GM21447 (cell line): ENCODE measurements around the gene SPATS1.

Experiments used
- ATAC-seq: cut with Tn5 transposase; IDR thresholded peaks from one replicate; pipeline ENCODE4 v1.9.1; 2021; ENCODE audit not compliant: unreplicated experiment

The SPATS1 gene

DNA sequence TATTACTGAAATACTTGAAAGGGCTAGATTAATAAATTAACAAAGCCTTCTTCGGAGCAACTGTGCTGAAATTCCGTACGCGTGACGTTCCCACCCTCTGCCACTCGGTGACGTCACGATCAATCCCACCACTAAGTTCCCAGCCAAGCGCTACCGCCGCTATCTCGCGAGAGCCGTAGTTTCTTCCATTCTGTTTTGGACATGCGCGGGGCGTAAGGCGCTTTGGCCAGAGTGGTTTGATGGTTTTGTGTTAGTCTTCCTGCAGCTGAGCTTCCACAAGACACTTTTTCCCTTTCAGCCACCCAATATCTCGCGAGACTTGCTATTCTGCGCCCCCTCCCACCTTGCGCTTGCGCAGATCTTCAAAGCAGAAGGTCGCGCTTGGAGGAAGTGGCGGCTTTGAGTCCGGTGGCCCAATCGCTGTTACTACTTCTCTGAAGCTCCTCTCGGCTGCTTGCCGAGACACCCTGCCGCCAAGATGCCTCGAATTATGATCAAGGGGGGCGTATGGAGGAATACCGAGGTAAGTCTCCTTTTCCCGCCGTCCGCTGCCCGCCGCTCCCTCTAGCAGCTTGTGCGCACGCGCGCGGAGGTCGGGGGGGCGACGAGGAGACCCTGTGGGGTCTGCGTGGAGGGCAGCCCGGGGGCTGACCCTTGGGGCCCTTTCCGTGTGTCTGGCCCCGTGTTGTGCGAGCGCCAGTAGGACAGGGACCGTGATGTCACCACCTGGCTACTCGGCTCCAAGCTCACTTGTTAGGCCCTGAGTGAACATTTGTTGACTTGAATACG, 45.1 kb downstream of the SPATS1 start, which contains the start of gene CDC5L:
Gene CDC5L, plus strand, starts transcription at position 361 of the 789 bp plus-strand sequence. Its CDS starts 118 bp downstream, at position 479.
- peak; percentile 93 for ATAC-seq

DNA sequence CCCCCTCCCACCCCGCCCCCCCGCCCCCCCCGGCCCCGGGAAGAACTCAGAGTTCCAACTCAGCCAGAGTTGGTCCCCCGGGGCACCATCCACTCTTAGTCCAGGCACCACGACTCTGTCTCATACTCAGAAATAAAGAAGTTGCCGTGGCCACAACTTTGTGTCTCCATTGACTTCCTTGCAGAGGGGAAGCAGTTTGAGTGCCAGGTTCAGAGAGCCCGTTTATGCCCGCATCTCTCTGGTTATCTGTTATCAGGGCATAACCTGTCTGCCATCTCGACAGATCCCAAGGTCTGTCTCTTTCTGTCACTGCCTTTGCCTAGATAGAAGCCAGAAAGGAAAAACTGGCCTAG, 45.7 kb downstream of the SPATS1 start:
- ATAC-seq = no peak

DNA sequence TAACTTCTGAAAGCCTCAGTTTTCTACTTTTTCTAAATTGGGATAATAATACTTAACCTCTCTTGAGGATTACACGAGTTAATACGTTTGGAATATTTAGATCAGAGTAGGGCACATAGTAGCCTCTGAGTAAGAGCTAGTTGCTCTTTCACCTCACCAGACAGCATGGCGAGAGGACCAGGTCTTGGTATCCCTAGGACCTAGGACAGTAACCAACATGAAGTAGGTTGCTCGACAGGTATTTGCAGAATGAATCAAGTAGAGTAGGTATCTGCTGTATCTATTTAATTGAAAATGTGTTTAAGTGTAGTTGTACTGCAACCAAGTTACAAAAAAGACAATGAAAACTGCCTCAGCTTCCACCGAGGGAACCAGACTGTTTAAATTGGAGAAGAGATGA, 46.4 kb downstream of the SPATS1 start:
- ATAC-seq = no peak

DNA sequence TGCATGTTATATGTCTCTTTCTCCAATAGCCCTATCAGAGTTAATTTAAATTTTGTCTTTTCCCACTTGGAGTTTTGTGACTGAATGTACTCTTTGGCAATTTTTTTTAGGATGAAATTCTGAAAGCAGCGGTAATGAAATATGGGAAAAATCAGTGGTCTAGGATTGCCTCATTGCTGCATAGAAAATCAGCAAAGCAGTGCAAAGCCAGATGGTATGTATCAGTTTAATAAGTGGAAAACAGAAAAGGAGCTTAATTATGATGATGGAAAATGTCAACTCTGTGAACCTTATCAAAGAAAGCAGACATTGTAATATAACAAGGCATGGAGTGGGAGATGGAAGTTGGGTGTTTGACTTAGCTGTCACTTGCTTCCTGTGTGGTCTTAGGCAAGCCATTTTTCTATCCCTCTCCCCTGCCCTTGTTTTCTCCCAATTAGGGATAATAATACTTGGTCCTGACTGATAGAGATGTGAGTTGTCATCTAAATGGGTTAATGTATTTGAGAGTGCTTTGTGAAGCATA, 47.8 kb downstream of the SPATS1 start:
- no peak for ATAC-seq
